ENCODE results near the gene ADAMTSL2. TPM values are rescaled to one million over a fixed set of nuclear protein-coding genes. Genes with fewer than 3 reads are reported as not detected.

Gene ADAMTSL2
- polyA plus RNA-seq, 1 of the 3 experiments (the other 2 are of a cell fraction) = 0.21 TPM

GRCh38 chr9:133534346-133535291, at the start of gene ADAMTSL2 (continued):
- TF ChIP-seq CHD2 (IDR thresholded peaks at IDR 0.05; ENCODE audit: low read length, partially characterized antibody) (peak; percentile 58), MXI1 (IDR thresholded peaks at IDR 0.05; ENCODE audit: low read depth, low read length) (peak; percentile 51)

DNA sequence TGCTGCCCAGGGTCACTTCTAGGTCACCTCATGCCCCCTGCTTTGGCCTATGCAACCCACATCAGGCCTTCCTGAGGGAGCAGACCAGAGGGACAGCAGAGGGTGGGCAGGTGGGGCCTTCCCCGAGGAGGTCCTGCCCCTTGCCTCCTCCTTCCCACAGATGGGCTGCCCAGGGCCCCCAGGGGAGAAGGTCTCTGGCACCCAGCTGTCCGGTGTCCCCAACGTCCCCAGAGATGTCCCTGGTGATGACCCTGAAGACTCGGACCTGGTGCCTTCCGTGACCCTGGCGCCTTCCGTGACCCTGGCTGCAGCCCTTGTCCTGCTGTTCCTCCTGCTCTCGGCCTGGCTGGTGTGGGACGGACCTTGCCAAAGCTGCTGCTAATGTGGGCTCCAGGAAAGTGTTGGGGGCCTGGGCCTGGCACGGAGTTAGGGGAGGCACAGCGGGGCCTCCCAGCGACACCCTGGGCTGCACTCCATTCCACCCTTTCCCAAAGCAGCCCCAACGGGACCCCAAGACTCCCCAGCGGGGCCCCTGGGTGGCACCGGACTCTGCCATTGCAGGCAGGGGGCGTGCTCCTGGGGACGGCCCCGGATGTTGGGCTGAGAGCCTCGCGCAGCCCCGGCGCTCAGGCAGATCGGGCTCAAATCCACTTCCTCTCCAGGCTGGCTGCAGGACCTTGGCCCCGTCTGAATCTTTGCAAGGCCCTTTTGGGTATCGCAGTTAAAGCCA, 48.8 kb upstream of the ADAMTSL2 start:
- Histone ChIP-seq H3K27me3 (ENCODE audit: insufficient read depth) (no peaks in the 10 kb centered on the region), H3K36me3 (replicated peaks in 1 of 2; ENCODE audit: control insufficient read depth in 1 of 2, insufficient read depth in 2 of 2, low read length in 1 of 2) (no peaks in the 10 kb centered on the region), H2AFZ (ENCODE audit: low read depth) (no peak overlapping the region), H3K4me1 (ENCODE audit: control insufficient read depth in 1 of 2, insufficient read depth in 2 of 2, low read depth in 1 of 2, low read length in 1 of 2) (peaks cover 0 to 12% of the 10 kb centered on the region in 2 experiments; a peak in 1 of 4 replicates), H4K20me1 (ENCODE audit: insufficient read depth) (no peaks in the 10 kb centered on the region), H3K4me2 (no peak overlapping the region), H3K9ac (no peak overlapping the region), H3K9me3 (no peaks in the 10 kb centered on the region), H3K9me2 (no peaks in the 10 kb centered on the region), H3K79me2 (ENCODE audit: insufficient read depth) (no peaks in the 10 kb centered on the region), H3F3A (replicated peaks; ENCODE audit: insufficient read depth) (no peaks in the 10 kb centered on the region), H3K4me3 (ENCODE audit: low read depth in 2 of 2, low read length in 1 of 2) (no peak overlapping the region), H3K27ac (ENCODE audit: low read depth in 2 of 2, low read length in 1 of 2) (no peak overlapping the region)
- POLR2A ChIA-PET = interaction anchor here (0.8 kb wide), 1 partner anchor 150 kb away, joined by 3 read pairs; the partner anchor contains the start of gene DBH
- no CpG with 5 or more reads among the region's 25 CpGs for WGBS (ENCODE audit: low lambda C conversion rate)
- no peak for DNase-seq
- no peak for TF ChIP-seq SMC3 (IDR thresholded peaks at IDR 0.05; ENCODE audit: low read depth, low read length)
- TF ChIP-seq FOSL2 (IDR thresholded peaks at IDR 0.05; ENCODE audit: borderline replicate concordance, low read depth) = no peak
- no peak for TF ChIP-seq POLR2AphosphoS5 (IDR thresholded peaks at IDR 0.05; ENCODE audit: low read depth, low read length)
- TF ChIP-seq, protein P1, sequence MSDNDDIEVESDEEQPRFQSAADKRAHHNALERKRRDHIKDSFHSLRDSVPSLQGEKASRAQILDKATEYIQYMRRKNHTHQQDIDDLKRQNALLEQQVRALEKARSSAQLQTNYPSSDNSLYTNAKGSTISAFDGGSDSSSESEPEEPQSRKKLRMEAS (IDR thresholded peaks at IDR 0.05; ENCODE audit: low read depth) = no peak
- TF ChIP-seq PBX3 (IDR thresholded peaks at IDR 0.05) = no peak
- TF ChIP-seq REST (IDR thresholded peaks at IDR 0.05; ENCODE audit: low read depth, low read length) = no peak
- TF ChIP-seq EP300 (IDR thresholded peaks at IDR 0.05; ENCODE audit: borderline replicate concordance in 1 of 2, low read depth in 1 of 2, low read length in 1 of 2) = no peak
- TF ChIP-seq GATA2 (CRISPR knock-in tag; IDR thresholded peaks at IDR 0.05) = no peak
- TF ChIP-seq RAD21 (IDR thresholded peaks at IDR 0.05; ENCODE audit: low read length) = no peak
- TF ChIP-seq FOXM1 (IDR thresholded peaks at IDR 0.05; ENCODE audit: low read depth) = no peak
- no peak for TF ChIP-seq RXRA (IDR thresholded peaks at IDR 0.05; ENCODE audit: borderline replicate concordance, low read depth)
- no peak for TF ChIP-seq SIN3A (IDR thresholded peaks at IDR 0.05; ENCODE audit: borderline replicate concordance, low read depth, low read length)
- TF ChIP-seq GABPA (IDR thresholded peaks at IDR 0.05; ENCODE audit: low read depth) = no peak
- TF ChIP-seq NFIC (IDR thresholded peaks at IDR 0.05; ENCODE audit: borderline replicate concordance) = no peak
- no peak for TF ChIP-seq NRF1 (IDR thresholded peaks at IDR 0.05; ENCODE audit: low read depth, low read length)
- TF ChIP-seq, protein P2, sequence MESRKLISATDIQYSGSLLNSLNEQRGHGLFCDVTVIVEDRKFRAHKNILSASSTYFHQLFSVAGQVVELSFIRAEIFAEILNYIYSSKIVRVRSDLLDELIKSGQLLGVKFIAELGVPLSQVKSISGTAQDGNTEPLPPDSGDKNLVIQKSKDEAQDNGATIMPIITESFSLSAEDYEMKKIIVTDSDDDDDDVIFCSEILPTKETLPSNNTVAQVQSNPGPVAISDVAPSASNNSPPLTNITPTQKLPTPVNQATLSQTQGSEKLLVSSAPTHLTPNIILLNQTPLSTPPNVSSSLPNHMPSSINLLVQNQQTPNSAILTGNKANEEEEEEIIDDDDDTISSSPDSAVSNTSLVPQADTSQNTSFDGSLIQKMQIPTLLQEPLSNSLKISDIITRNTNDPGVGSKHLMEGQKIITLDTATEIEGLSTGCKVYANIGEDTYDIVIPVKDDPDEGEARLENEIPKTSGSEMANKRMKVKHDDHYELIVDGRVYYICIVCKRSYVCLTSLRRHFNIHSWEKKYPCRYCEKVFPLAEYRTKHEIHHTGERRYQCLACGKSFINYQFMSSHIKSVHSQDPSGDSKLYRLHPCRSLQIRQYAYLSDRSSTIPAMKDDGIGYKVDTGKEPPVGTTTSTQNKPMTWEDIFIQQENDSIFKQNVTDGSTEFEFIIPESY (IDR thresholded peaks at IDR 0.05; ENCODE audit: borderline replicate concordance, low read depth) = no peak
- CTCF ChIA-PET = interaction anchor here (0.8 to 3.9 kb wide), 32 partner anchors 8 to 464 kb away, joined by 3 to 23 read pairs (median 5); partner anchors contain the start of genes SURF1 and SURF2

All from SK-N-SH (cell line).